H1 (cell line): ENCODE measurements around the gene LRRC46. TPM values are rescaled to one million over a fixed set of nuclear protein-coding genes. Genes with fewer than 3 reads are reported as not detected.

ENCODE experiments used
- CTCF ChIA-PET: fragments of 300-600 bp; sonication (Branson Sonifier 250); formaldehyde crosslinking; loops from one replicate; lab custom pipeline; 2021; ENCODE audit not compliant: partially characterized antibody; lab: Charles Lee
- POLR2A ChIA-PET: fragments of 300-600 bp; sonication (Branson Sonifier 250); formaldehyde crosslinking; loops from one replicate; lab custom pipeline; 2021; ENCODE audit warnings: inconsistent platforms; ENCODE audit not compliant: partially characterized antibody; lab: Charles Lee
- DNase-seq, 2 experiments: peaks; one replicate each; pipeline versions ENCODE4 v3.0.0 to v3.0.0-alpha.2; 2010 to 2022; ENCODE audit warnings: low spot score in 2 of 2, low read depth in 1 of 2, mixed read lengths in 1 of 2
- FAIRE-seq: peaks from 2 replicates; lab custom pipeline; 2011; peaks lifted over from hg19 to GRCh38; lab: Jason Lieb, UNC
- H2AFZ ChIP-seq: 2 replicates; pipeline ENCODE4 v1.8.1; 2012; ENCODE audit warnings: low read length, inconsistent platforms
- H2AK5ac ChIP-seq: 2 replicates; pipeline ENCODE4 v1.6.1; 2013; ENCODE audit warnings: low read depth, low read length
- H2BK120ac ChIP-seq: replicated peaks from 2 replicates; pipeline ENCODE3; 2013; ENCODE audit warnings: low read depth, low read length, inconsistent platforms
- H2BK12ac ChIP-seq: 2 replicates; pipeline ENCODE4 v1.6.1; 2013; ENCODE audit warnings: low read depth, low read length
- H2BK15ac ChIP-seq: 2 replicates; pipeline ENCODE4 v1.6.1; 2013; ENCODE audit warnings: low read length
- H2BK20ac ChIP-seq: 2 replicates; pipeline ENCODE4 v1.6.1; 2013; ENCODE audit warnings: low read length
- H2BK5ac ChIP-seq: 2 replicates; pipeline ENCODE4 v1.6.1; 2013; ENCODE audit warnings: low read depth, low read length
- H3K14ac ChIP-seq: 2 replicates; pipeline ENCODE4 v1.6.1; 2013; ENCODE audit warnings: inconsistent platforms; ENCODE audit not compliant: insufficient read length
- H3K18ac ChIP-seq: 2 replicates; pipeline ENCODE4 v1.6.1; 2013; ENCODE audit warnings: low read length; ENCODE audit errors: extremely low read depth
- H3K23ac ChIP-seq: 2 replicates; pipeline ENCODE4 v1.6.1; 2013; ENCODE audit warnings: inconsistent platforms; ENCODE audit not compliant: insufficient read length
- H3K23me2 ChIP-seq: 2 replicates; pipeline ENCODE4 v1.6.1; 2013; ENCODE audit warnings: low read depth, low read length
- H3K27ac ChIP-seq: 2 replicates; pipeline ENCODE4 v1.6.1; 2011; ENCODE audit warnings: low read depth, low read length, inconsistent platforms
- H3K27me3 ChIP-seq, 4 experiments: replicated peaks in 1 of 4; 1 replicate in 1 of 4; 2 replicates in 3 of 4; pipeline versions ENCODE4 v1.6.1 to v1.8.1; 2011 to 2013; ENCODE audit warnings: low read length in 3 of 4, mild to moderate bottlenecking in 3 of 4, inconsistent platforms in 2 of 4, mixed read lengths in 2 of 4, moderate library complexity in 1 of 4; ENCODE audit not compliant: control insufficient read depth in 3 of 4, insufficient read depth in 3 of 4; ENCODE audit errors: extremely low read depth in 1 of 4
- H3K36me3 ChIP-seq, 4 experiments: 2 replicates each; pipeline versions ENCODE4 v1.6.1 to v1.8.1; 2011 to 2013; ENCODE audit warnings: mild to moderate bottlenecking in 4 of 4, low read length in 3 of 4, moderate library complexity in 2 of 4, control low read depth in 1 of 4, inconsistent platforms in 1 of 4; ENCODE audit not compliant: insufficient read depth in 4 of 4, control insufficient read depth in 2 of 4
- H3K4ac ChIP-seq: replicated peaks from 2 replicates; pipeline ENCODE3; 2013; ENCODE audit warnings: low read length, low read depth, mixed read lengths, inconsistent platforms; ENCODE audit not compliant: insufficient read length
- H3K4me1 ChIP-seq, 4 experiments: replicated peaks in 1 of 4; 1 replicate in 1 of 4; 2 replicates in 3 of 4; pipeline versions ENCODE4 v1.6.1 to v1.8.1; 2011 to 2013; ENCODE audit warnings: low read length in 3 of 4, inconsistent platforms in 2 of 4, mixed read lengths in 1 of 4; ENCODE audit not compliant: insufficient read depth in 4 of 4, control insufficient read depth in 3 of 4
- H3K4me2 ChIP-seq, 2 experiments: 2 replicates each; pipeline versions ENCODE4 v1.6.1 to v1.8.1; 2011 to 2013; ENCODE audit warnings: low read depth in 2 of 2, low read length in 2 of 2, control low read depth in 1 of 2, inconsistent platforms in 1 of 2, mild to moderate bottlenecking in 1 of 2; ENCODE audit not compliant: insufficient read depth in 1 of 2
- H3K4me3 ChIP-seq, 4 experiments: fragments of 200-600, 300-600 bp in 1 of 4; sonication (generic), shearing (Covaris generic), sonication (Bioruptor Twin) in 1 of 4; 2 replicates each; pipeline versions ENCODE4 v1.5.1 to v1.8.1; 2011 to 2016; ENCODE audit warnings: low read length in 4 of 4, low read depth in 3 of 4, control low read depth in 2 of 4, inconsistent platforms in 2 of 4, mild to moderate bottlenecking in 2 of 4, mixed read lengths in 1 of 4, moderate library complexity in 1 of 4; ENCODE audit not compliant: insufficient read depth in 2 of 4; ENCODE audit errors: extremely low read depth in 1 of 4
- H3K56ac ChIP-seq: replicated peaks from 2 replicates; pipeline ENCODE3; 2013; ENCODE audit warnings: low read depth, mild to moderate bottlenecking, mixed read lengths, low read length, inconsistent platforms; ENCODE audit not compliant: insufficient read length
- H3K79me1 ChIP-seq: 2 replicates; pipeline ENCODE4 v1.6.1; 2013; ENCODE audit warnings: low read depth, low read length, control low read depth
- H3K79me2 ChIP-seq, 2 experiments: 2 replicates each; pipeline versions ENCODE4 v1.6.1 to v1.8.1; 2012 to 2013; ENCODE audit warnings: low read length in 2 of 2, mild to moderate bottlenecking in 2 of 2, inconsistent platforms in 1 of 2; ENCODE audit not compliant: insufficient read depth in 2 of 2, control insufficient read depth in 1 of 2
- H3K9ac ChIP-seq, 4 experiments: replicated peaks in 1 of 4; 1 replicate in 1 of 4; 2 replicates in 3 of 4; pipeline versions ENCODE4 v1.6.1 to v1.8.1; 2011 to 2013; ENCODE audit warnings: low read depth in 3 of 4, low read length in 3 of 4, control low read depth in 2 of 4, mild to moderate bottlenecking in 2 of 4, moderate library complexity in 2 of 4, inconsistent platforms in 1 of 4; ENCODE audit errors: extremely low read depth in 1 of 4
- H3K9me3 ChIP-seq, 2 experiments: 2 replicates each; pipeline versions ENCODE4 v1.6.1 to v1.8.1; 2012 to 2013; ENCODE audit warnings: mild to moderate bottlenecking in 2 of 2, moderate library complexity in 2 of 2, control low read depth in 1 of 2, inconsistent platforms in 1 of 2, low read depth in 1 of 2, low read length in 1 of 2, mixed read lengths in 1 of 2; ENCODE audit not compliant: insufficient read depth in 2 of 2
- H4K20me1 ChIP-seq, 2 experiments: replicated peaks in 1 of 2; 2 replicates each; pipeline versions ENCODE3 to v1.8.1; 2011 to 2013; ENCODE audit warnings: inconsistent platforms in 2 of 2, low read length in 2 of 2, mild to moderate bottlenecking in 1 of 2; ENCODE audit not compliant: insufficient read depth in 2 of 2, control insufficient read depth in 1 of 2
- H4K5ac ChIP-seq: 2 replicates; pipeline ENCODE4 v1.6.1; 2013; ENCODE audit warnings: low read length, low read depth, mixed read lengths, inconsistent platforms; ENCODE audit not compliant: insufficient read length
- H4K8ac ChIP-seq: 2 replicates; pipeline ENCODE4 v1.8.0; 2013; ENCODE audit warnings: mild to moderate bottlenecking, moderate library complexity, low read length, inconsistent platforms; ENCODE audit not compliant: insufficient read depth; ENCODE audit errors: extremely low read depth
- H4K91ac ChIP-seq: replicated peaks from 2 replicates; pipeline ENCODE3; 2013; ENCODE audit warnings: low read length, mixed read lengths, inconsistent platforms; ENCODE audit not compliant: insufficient read length
- BCL11A ChIP-seq, 2 experiments: IDR thresholded peaks; one replicate each; pipeline ENCODE4 v1.6.1; 2011; ENCODE audit warnings: low read depth in 2 of 2, low read length in 2 of 2, mild to moderate bottlenecking in 2 of 2
- TCF12 ChIP-seq: IDR thresholded peaks from 2 replicates; pipeline ENCODE4 v1.6.1; 2011; ENCODE audit warnings: low read depth, mild to moderate bottlenecking, low read length
- polyA plus RNA-seq, 7 experiments: library from polyadenylated mRNA; depleted of rRNA in 3 of 7; stranded (reverse) in 5 of 7; unstranded in 2 of 7; fragments of >200 nt in 5 of 7; fragments of 200-250 nt in 2 of 7; gene quantifications; 1 replicate in 5 of 7; 2 replicates in 1 of 7; 4 replicates in 1 of 7; pipeline versions ENCODE4 v1.2.1 to v1.2.3, GENCODE V29; 2011 to 2013; ENCODE audit warnings: missing spikeins in 2 of 7, mixed read lengths in 2 of 7
- total RNA-seq: library from RNA; stranded (reverse); fragmentation: NEBNext Ultra II Directional; extraction: Animal tissue kit (Norgen Biotek cat#: 25700); gene quantifications from 2 replicates; pipeline ENCODE4 v1.2.1, GENCODE V29; 2021

LRRC46 gene
- total and polyA plus RNA-seq, 2 of the 8 experiments (the other 6 are each of a cell fraction or from before 2014, with no cell fraction given): 0.18 TPM; not detected in 1

DNA sequence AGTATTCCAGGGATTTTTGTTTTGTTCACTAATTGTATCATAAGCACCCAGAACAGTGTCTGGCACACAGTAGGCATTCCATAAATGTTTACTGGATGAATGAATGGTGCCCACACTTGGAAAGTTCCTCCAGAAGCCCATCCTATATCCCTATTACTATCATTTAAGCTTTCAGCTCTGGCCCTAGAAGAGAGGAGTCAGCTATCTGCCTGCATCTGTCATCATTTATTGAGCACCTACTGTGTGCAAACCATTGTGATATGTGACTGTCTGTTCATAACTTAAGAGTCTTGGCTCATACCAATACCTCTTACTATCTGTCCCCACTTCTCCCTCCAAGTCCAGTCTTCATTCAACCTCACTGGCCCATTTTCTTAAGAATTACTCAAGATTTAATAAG, 39.6 kb downstream of the LRRC46 start:
- DNase-seq: no peak
- H3K14ac ChIP-seq: no peak overlapping the region
- H2AFZ ChIP-seq: no peak overlapping the region
- H3K4me3 ChIP-seq: no peak overlapping the region
- H3K27me3 ChIP-seq: peaks cover 3 to 25% (median 17%) of the 10 kb centered on the region in 4 experiments; a peak in 5 of 7 replicates
- H3K56ac ChIP-seq: no peak overlapping the region
- H4K91ac ChIP-seq: no peak overlapping the region
- H2BK120ac ChIP-seq: no peak overlapping the region
- CTCF ChIA-PET: interaction anchor here (1.3 to 10.7 kb wide), 4 partner anchors 13 to 79 kb away, joined by 4 to 257 read pairs (median 16); partner anchors contain the start of genes SCRN2 and SP6
- no peak overlapping the region for H3K4ac ChIP-seq
- no peaks in the 10 kb centered on the region for H3K36me3 ChIP-seq
- H3K4me2 ChIP-seq: no peak overlapping the region
- no peak overlapping the region for H3K27ac ChIP-seq
- H3K9me3 ChIP-seq: no peaks in the 10 kb centered on the region
- H2AK5ac ChIP-seq: no peak overlapping the region
- peaks cover 21 to 44% (median 29%) of the 10 kb centered on the region in 4 experiments for H3K4me1 ChIP-seq
- no peak overlapping the region for H3K18ac ChIP-seq
- no peak overlapping the region for H2BK12ac ChIP-seq
- H3K23me2 ChIP-seq: peaks cover 4% of the 10 kb centered on the region; the same call in 1 of the 2 replicates
- H3K79me1 ChIP-seq: no peaks in the 10 kb centered on the region
- H3K9ac ChIP-seq: no peak overlapping the region
- no peak overlapping the region for H2BK15ac ChIP-seq
- POLR2A ChIA-PET: interaction anchor here (0.6 to 1.8 kb wide), 3 partner anchors 15 to 750 kb away, joined by 3 to 5 read pairs (median 4); no protein-coding TSS in a partner anchor
- no peaks in the 10 kb centered on the region for H3K79me2 ChIP-seq
- H4K8ac ChIP-seq: no peak overlapping the region
- no peak overlapping the region for H2BK20ac ChIP-seq
- no peaks in the 10 kb centered on the region for H4K20me1 ChIP-seq
- H3K23ac ChIP-seq: no peak overlapping the region
- no peak overlapping the region for H4K5ac ChIP-seq
- H2BK5ac ChIP-seq: no peak overlapping the region
- no peak for FAIRE-seq
- no peak for TF ChIP-seq TCF12
- no peak for TF ChIP-seq BCL11A (IDR thresholded peaks at IDR 0.05; ENCODE audit: low read depth in 2 of 2, low read length in 2 of 2)
